GM21423 (cell line): ENCODE results near the gene SLC25A29.
A peak's percentile ranks its signal among the peaks of the same experiment; 100 is the strongest.
"Not testable (repeated sequence)": the region's sequence is repeated elsewhere in the genome, so short reads cannot be mapped to it uniquely, and the experiment has no call there.

Source experiments
- ATAC-seq: cut with Tn5 transposase; IDR thresholded peaks from one replicate; pipeline ENCODE4 v1.9.1; 2021; ENCODE audit warnings: mild to moderate bottlenecking, moderate library complexity; ENCODE audit not compliant: unreplicated experiment

Gene SLC25A29

DNA sequence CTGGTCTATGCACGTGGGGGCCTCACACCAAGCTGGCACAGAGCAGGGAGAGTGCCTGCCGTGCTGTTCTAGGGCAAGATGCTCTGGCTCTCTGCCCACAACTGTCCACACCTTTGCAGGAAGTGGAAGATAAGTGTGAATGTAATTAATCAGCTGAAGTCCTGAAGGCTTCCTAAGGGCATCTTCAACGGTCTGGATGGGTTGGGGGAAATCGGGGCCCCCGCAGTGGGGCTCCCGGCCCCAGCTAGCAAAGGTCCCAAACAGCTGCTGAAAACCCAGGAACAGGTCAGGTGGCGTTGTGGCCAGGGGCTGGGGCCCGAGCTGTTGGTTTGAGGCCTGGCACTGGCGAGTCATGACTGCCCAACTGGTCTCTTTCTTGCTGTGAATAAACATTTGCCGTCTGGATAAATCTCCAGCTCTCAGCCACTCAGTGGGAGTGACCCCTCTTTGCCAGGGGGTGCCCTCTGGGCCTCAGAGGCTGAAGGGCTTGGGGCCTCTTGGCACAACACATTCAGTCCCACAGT, 6.7 kb upstream of the SLC25A29 start:
- ATAC-seq, result no peak

DNA sequence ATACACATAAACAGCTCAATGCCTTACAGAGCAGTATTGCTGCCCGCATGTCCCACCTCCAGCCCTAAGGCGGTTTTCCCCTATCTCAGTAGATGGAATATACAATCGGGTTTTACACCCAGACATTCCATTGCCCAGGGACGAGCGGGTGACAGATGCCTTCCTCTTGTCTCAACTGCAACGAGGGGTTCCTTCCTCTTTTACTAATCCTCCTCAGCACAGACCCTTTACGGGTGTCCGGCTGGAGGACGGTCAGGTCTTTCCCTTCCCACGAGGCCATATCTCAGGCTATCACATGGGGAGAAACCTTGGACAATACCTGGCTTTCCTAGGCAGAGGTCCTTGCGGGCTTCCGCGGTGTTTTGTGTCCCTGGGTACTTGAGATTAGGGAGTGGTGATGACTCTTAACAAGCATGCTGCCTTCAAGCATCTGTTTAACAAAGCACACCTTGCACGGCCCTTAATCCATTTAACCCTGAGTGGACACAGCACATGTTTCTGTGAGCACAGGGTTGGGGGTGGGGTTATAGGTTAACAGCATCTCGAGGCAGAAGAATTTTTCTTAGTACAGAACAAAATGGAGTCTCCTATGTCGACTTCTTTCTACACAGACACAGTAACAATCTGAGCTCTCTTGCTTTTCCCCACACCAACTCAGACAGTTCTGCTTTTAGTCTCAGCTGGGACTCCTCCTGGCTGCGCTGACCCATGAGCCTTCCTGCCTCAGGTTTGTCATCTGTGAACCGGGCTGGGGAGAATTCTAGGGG, 6.0 kb upstream of the SLC25A29 start:
- not testable (repeated sequence) for ATAC-seq

DNA sequence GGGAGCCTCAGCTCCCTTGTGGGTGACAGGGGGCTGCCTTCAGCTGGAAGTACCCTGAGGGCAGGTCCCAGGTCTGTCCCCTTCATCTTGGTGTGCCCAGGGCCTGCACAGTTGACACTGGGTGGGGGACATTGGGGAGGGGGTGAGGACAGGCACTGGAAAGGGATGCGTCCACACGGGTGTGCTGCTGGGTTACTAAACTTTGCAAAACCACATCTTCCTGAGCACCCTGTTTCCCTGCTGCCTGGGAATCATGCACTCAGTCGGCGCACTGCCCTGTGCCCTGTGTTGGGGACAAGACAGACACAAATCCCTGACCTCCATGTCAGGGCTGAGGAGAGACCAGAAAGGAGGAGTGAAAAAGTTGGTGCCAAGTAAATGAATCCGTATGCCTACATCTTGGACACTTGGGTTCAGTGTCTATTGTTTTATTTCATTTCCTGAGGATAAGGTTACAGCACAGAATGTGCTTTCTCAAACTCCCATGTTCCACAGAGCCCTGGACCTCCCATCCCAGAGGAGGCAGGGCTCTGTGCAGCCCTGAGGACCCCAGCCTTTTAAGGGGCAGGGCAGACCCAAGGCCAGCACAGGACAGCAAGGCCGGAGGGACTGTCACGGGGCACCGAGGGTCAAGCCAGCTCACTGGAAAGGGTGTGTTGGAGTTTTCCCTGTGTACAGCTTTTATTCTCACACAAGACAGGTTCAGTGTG, 2.9 kb upstream of the SLC25A29 start:
- ATAC-seq, result no peak

DNA sequence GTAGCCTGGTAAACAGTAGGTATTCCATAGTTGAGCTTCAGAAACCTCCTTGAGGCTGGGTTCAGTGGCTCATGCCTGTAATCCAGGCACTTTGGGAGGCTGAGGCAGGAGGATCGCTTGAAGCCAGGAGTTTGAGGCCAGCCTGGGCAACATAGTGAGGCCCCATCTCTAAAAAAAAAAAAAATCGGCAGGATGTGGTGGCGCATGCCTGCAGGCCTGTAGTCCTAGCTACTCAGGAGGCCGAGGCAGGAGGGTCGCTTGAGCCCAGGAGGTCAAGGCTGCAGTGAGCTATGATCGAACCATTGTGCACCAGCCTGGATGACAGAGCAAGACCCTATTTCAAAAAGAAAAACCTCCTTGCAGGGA, 2.2 kb upstream of the SLC25A29 start:
- ATAC-seq, result not testable (repeated sequence)

DNA sequence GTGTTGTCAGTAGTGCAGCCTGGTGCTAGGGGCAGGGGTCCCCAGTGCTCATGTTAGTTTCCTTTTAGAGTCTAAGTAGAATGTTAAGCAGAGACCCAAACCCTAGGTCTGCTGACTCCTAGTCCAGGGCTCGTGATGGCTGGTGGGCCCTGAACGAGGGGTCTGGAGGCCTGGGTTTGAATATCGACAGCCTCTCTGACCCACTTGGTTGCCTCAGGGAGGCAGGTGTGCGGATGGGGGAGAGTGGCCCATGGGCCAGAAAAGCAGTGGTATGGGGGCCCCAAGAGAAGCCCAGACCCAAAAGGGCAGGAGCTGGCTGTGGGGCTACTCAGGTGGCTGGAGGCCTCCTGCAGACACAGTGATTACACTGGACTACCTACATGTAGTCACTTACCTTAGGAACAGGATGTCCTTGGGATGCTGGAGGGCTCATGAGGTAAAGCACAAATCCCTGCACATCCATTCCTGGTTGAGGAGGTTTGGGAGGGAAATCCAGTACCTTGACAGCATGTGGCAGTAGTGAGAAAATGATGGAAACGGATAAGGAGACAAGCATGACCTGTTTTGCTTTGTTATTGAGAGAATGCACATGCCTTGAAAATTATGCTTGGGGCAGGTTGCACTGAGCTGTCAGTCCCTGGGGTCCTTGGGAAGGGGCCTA, 1.7 kb upstream of the SLC25A29 start:
- no peak for ATAC-seq

DNA sequence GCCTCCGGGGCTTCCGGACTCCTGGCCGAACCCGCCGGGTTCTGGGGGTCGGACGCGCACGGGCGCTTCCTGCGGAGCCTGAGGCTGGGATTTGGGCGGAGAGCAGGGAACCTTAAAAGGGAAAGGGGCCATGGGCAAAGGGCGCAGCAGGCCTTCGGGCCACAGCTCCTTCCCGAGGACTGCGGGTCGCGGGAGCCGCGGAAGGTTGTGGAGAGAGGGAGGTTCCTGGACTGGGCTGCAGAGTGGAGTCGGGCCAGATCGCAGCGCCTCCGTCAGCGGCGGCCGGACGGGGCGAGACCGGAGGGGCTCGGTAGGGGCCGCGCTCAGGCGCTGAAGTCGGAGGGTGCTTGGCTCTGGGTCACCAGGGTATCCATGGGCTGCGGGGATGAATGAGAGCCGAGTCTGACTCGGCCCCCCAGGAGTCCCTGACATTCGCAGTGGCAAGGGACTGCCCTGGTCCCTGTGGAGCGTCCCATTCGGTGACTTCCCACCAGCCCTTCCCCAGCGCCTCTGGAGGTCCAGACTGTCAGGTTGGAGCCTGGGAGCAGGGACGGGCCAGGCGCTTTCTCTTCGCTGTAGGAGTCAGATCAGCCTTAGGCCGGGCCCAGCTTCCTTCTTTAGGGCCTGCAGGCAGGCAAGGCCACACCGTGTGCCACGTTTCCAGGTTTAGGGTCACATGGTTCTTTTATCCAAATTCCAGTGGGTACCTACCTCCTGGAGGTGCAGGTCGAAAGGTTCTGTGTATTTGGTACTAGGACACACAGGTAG, 938 bp upstream of the SLC25A29 start:
- ATAC-seq, result no peak

DNA sequence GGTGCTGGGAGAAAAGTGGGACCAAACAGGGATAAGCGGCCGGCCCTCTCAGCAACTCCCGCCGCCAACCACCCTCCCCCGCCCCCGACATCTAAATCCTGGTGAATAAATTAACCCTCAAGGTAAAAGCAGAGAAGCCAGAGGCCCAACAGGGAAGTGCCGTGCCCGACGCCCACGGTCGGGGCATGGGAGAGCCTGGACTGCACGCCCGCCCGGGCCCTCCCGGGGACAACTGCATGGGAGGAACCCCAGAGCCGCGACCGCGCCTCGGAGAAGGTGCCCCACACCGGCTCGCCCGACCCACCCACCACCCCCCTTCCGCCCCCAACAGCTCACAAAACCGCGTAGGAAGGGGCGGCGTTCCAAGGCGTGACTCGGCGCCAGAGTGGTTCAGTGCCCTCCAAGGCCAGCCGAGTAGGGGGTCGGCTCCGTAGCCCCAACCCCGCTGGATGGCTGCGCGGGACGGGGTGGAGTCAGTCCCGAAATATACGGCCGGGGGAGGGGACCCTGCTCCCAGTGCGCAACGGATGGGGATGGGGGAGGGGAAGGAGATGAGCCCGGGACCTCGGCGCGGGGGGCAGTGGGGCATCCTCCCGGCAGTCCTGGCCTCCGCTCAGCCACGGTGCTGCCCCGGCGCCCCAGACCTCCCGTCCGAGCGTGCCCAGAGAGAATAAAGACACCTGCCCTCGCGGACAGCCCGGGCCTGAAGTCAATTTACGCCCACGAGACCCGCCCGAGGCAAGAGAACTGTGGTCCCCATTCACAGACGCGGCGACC, 732 bp downstream of the SLC25A29 start:
- no peak for ATAC-seq

DNA sequence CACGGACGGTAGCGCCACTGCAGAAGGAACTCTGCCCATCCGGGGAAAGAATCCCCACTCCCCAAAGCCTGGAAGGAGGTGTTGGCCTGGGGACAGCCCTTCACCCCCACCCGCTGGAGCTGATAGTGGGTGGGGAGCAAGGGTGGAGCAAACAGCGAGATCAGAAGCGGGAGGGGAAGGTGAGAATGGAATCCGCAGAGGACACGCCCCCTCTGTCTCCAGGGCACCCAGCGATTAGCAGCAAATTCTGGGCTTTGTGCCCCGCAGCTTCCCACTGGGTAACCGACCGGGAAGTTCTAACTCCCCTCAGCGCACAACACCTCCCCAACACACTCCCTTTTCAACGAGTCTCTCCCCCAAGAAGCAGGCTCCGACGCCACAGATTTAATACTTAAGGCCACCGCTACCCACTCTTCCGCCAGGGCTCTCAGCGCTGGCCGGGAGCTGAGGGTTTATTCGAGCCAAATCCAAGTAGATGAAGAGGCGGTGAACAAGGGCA, 1.4 kb downstream of the SLC25A29 start:
- no peak for ATAC-seq

DNA sequence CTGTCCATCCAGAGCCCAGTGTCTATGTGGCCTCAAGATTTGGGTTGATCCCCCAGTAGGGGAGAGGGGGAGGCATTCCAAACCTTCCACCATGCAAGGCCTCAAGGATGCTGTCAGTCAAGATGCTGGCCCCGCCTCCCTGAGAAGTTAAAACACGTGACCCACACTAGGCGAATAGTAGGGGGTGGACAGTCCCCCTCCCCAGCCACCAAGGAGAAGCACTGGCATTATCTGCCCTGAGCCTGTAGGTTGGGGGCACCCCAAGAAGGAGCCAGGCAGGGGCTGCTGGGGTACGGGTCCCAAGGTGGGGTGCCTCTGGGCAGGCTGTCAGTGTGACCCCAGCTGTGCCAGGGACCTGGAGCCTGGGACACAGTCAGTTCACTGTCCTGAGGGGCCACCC, 2.3 kb downstream of the SLC25A29 start:
- no peak for ATAC-seq

DNA sequence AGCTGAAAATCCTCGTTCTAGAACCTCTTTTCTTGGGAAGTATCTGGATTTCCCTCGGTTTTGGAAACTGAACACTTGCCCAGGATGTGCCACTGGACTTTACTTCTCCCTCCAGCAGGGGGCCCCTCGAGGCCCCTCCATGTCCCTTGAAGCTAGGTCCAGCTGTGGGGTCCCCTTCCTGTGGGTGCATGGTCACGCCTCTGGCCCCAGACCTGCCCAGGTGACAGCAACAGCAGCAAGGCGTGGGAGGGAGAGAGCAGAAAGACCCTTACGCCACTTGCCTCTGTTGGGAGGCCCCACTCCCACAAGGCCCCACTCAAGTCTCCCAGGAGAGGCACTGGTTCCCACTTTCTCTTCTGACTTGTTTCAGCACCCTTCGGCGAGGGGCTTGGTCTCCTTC, 3.1 kb downstream of the SLC25A29 start:
- no peak for ATAC-seq

DNA sequence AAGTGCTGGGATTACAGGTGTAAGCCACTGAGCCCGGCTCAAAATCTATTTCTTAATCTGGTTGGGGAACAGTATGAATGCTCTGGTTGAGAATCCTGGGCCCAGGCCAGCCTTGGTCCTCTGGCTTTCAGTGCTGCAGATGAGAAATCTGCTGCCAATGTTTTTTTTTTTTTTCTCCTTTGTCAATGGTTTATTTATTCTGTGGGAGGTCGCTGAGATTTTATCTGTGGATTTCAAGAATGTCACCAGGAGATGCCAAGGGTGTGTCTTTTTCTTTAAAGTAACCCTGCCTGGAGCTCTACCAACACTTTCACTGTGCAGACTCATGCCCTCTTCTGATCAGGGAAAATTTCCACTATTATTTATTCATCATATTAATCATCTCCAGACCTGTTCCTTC, 3.6 kb downstream of the SLC25A29 start:
- ATAC-seq, result no peak

DNA sequence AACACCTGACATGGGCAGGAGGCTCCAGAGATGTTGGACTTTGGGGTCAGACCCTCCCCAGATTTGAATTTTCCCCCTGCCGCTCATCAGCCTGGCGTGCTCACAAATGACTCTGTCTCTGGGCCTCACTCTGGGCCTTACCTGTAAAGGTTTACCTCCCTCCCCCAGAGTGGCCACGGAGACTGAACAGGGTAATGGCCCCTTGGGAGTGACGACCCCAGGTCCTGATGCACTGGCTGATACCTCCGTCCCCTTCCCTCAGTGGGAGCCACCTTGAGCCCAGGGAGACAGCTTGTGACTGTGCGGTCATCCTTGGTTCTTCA, 7.0 kb downstream of the SLC25A29 start:
- ATAC-seq, result no peak

DNA sequence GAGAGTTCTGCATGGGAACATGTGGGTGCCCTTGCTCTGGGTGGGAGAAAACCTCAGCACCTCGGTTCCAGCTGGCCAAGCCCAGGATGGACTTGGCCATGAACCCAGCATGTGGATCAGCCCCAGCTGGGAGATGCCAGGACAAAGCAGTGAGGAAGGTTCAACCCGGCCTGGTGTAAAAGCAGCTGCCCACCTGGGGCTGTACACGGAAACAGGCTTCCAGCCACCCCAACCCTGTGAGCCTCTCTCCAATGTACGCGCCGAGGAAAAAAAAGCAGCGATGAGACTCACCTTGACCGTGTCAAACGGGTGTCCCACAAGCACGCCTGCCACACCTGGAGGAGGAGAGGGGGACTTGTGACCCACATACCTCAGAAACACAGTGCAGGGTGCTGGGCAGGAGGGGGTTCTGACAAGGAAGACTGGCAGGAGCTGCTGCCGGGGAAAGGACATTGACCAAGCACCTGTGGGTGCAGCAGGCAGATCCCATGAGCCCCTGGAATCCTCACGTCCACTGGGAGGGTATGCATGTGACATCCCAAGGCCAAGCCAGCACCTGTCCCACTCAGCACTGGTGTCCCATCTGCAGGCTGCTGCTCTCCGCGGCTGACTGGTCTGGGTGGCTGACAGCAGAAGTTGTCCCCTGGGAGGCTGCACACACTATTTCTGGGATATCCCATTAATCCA, 7.5 kb downstream of the SLC25A29 start:
- no peak for ATAC-seq

DNA sequence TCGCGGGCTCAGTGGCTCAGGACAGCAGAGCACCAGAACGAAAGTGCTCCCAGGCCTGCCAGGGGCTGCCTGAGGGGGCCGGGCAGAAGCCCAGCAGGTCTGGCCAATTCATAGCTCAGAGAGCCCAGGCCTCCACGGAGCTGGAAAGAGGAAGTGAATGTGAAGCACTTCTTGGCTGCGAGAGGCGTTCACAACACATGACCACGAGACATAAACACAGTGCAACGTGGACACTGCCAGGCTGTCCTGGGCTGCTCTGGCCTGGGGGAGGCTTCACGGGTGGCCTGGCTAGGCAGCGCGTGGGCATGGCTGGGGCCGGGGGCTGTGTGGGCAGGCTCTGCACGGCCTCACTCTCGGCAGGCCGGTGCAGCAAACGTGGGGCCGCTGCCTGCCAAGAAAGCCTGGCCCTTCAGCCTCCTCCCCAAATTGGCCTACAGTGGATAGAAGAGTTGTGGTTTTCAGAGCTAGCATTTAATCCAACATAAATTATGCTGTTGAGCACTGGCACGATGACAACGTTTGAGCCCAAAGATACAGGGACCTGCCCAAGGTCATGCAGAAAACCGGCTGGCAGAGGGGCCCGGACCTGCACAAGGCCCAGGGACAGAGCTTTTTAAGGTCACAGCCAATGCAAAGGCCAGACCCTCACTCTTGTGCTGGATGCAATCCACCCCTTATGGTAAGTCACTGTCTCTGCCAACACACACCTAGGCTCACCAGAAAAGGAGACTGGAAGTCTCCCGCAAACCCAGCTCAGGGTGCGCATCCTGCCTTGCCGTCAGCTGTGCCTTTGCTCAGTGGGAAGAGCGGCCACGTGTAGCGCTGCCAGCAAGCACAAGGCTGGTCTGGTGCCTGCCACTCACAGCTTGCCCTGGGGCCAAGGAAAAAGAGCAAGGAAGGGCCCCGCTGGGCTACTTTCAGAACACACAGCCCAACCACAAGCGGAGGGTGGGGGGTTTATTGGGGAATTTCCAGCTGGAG, 8.6 kb downstream of the SLC25A29 start:
- peak; percentile 81 for ATAC-seq

DNA sequence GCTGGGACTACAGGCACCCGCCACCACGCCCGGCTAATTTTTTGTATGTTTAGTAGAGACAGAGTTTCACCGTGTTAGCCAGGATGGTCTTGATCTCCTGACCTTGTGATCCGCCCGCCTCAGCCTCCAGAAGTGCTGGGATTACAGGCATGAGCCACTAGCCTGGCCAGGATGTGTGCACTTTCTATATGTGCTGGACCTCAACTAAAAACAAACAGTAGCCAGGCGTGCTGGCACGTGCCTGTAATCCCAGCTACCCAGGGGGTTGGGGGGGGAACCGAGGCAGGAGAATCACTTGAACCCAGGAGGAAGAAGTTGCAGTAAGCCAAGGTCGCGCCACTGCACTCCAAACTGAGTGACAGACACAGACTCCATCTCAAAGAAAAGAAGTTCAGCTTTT, 9.5 kb downstream of the SLC25A29 start:
- not testable (repeated sequence) for ATAC-seq

DNA sequence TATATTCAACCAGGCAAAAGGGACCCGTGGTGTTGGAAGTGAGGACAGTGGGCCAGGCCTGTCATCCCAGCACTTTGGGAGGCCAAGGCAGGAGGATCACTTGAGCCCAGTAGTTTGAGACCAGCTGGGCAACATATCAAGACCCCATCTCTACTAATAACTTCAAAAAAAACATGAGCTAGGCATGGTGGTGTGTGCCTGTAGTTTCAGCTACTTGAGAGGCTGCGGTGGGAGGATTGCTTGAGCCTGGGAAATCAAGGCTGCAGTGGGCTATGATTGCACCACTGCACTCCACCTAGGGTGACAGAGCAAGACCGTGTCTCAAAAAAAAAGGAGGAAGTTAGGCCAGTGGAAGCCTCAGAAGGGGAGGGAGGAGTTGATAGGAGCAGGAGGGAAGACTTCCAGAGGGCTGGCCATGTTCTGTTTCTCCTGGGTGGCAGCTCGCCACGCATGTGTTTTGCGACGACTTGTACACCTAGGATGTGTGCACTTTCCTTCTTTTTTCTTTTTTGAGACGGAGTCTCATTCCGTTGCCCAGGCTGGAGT, 10.1 kb downstream of the SLC25A29 start:
- ATAC-seq, result no peak

DNA sequence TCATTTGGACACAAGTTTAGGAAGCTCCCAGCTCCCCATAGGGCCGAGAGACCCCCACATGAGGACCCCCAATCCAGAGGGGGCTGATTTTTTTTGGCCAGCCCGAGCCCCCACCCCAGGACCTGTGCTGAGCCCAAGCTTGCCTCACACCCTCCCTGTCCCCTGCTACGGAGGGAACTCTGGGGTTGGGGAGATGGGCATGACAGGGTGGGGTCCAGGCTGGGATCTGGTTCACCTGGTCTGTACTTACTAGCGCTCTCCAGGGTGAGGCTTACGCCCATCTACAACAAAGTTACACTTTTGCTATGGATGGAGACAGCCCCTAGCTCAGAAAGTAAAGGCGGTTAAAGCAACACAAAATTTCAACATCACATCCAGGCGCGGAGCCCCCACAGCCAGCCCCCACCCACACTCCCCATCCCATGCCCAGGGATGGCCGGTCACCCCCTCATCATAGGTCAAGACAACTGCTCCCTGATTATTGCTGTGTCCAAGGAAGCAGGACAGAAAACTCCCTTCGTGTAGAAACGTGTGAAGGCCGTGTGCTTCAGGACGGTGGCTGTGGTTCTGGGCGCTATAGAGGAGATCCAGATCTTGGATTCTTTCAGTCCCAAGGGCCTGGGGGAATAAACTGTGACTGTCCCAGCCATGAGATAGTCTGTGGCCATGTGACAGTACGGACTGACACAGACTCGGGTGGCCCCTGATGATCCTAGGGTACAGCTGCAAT, 10.7 kb downstream of the SLC25A29 start:
- ATAC-seq, result no peak

DNA sequence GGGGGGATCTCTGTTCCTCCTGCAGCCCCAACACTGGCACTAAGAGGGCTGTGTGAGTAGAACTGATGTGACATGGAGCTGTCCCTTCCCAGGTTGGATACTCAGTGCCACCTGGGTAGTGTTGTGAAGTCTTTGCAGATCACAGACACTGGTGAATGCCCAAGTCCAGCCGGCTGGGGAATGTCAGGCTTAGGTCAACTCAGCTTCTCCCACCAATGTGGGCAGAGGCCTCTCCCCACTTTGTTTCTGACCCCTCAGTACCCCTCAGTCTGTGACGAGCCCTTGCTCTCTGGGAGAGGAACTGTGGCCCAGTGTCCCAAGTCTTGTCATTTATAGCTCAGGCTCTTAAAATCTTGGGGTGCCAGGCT, 11.3 kb downstream of the SLC25A29 start:
- no peak for ATAC-seq
